ENCODE measurements around the gene MORN1.

- TF ChIP-seq CTCF (IDR thresholded peaks at IDR 0.05) (no peak), POLR2A (IDR thresholded peaks at IDR 0.05) (no peak)
These were observed 106.4 kb downstream of the MORN1 start for GRCh38 chr1:2284932-2285331.
